ENCODE measurements around the gene ZNF496.

GRCh38 chr1:247299723-247300381, 31.8 kb downstream of the ZNF496 start:
- TF ChIP-seq CTCF (IDR thresholded peaks at IDR 0.05) (no peak), SIN3A (IDR thresholded peaks at IDR 0.05; ENCODE audit: borderline replicate concordance, insufficient read depth, low read depth, low read length) (no peak)
